PFSK-1 (cell line): ENCODE data around the gene ULK4.

Source experiments
- FOXP2 ChIP-seq: optimal IDR thresholded peaks from 2 replicates; pipeline ENCODE3; 2011; ENCODE audit warnings: borderline replicate concordance, control low read depth, inconsistent platforms; ENCODE audit not compliant: insufficient read depth; ENCODE audit errors: extremely low read length, extremely low read depth
- POLR2AphosphoS5 ChIP-seq: IDR thresholded peaks from 2 replicates; pipeline ENCODE4 v1.6.1; 2012; ENCODE audit warnings: low read depth, mild to moderate bottlenecking, control low read depth, low read length, moderate library complexity
- REST ChIP-seq, 2 experiments: IDR thresholded peaks; 2 replicates each; pipeline versions ENCODE4 v1.6.1 to v1.8.0; 2011 to 2012; ENCODE audit warnings: low read depth in 2 of 2, low read length in 2 of 2, control low read depth in 1 of 2, inconsistent platforms in 1 of 2, mild to moderate bottlenecking in 1 of 2, moderate library complexity in 1 of 2; ENCODE audit not compliant: insufficient read depth in 1 of 2
- SIN3A ChIP-seq: IDR thresholded peaks from 2 replicates; pipeline ENCODE4 v1.6.1; 2012; ENCODE audit warnings: mild to moderate bottlenecking, low read length, moderate library complexity, borderline replicate concordance; ENCODE audit not compliant: insufficient read depth
- TAF1 ChIP-seq: IDR thresholded peaks from 2 replicates; pipeline ENCODE4 v1.6.1; 2012; ENCODE audit warnings: low read length, control low read depth, borderline replicate concordance; ENCODE audit not compliant: insufficient read depth

ULK4 gene

GRCh38 chr3:41350441-41350840 is 611.5 kb downstream of the ULK4 start:
- TF ChIP-seq FOXP2 (no peak), TAF1 (no peak), REST (IDR thresholded peaks at IDR 0.05; ENCODE audit: insufficient read depth in 1 of 2, low read depth in 2 of 2, low read length in 2 of 2) (no peak)

GRCh38 chr3:41348401-41348800 is 613.5 kb downstream of the ULK4 start:
- no peak for TF ChIP-seq REST (IDR thresholded peaks at IDR 0.05; ENCODE audit: insufficient read depth in 1 of 2, low read depth in 2 of 2, low read length in 2 of 2)
- TF ChIP-seq FOXP2 = no peak
- TF ChIP-seq SIN3A = no peak
- no peak for TF ChIP-seq POLR2AphosphoS5
- TF ChIP-seq TAF1 = no peak

- no peak for TF ChIP-seq FOXP2
Measured at GRCh38 chr3:41346698-41347270, 615.1 kb downstream of the ULK4 start.

- TF ChIP-seq REST (IDR thresholded peaks at IDR 0.05; ENCODE audit: insufficient read depth in 1 of 2, low read depth in 2 of 2, low read length in 2 of 2) = no peak
- no peak for TF ChIP-seq TAF1
- no peak for TF ChIP-seq POLR2AphosphoS5
- TF ChIP-seq SIN3A = no peak
- TF ChIP-seq FOXP2 = no peak
Measured at GRCh38 chr3:41345788-41346187, 616.1 kb downstream of the ULK4 start.

GRCh38 chr3:41339758-41340157 is 622.1 kb downstream of the ULK4 start:
- TF ChIP-seq FOXP2 = no peak
- TF ChIP-seq REST (IDR thresholded peaks at IDR 0.05; ENCODE audit: insufficient read depth in 1 of 2, low read depth in 2 of 2, low read length in 2 of 2) = no peak
- no peak for TF ChIP-seq POLR2AphosphoS5
